H1 (cell line): ENCODE data around the gene NT5C1A. TPM values are rescaled to one million over a fixed set of nuclear protein-coding genes. Genes with fewer than 3 reads are reported as not detected.
A peak's percentile ranks its signal among the peaks of the same experiment; 100 is the strongest.

Experiments
- BCL11A ChIP-seq, 2 experiments: IDR thresholded peaks; one replicate each; pipeline ENCODE4 v1.6.1; 2011; ENCODE audit warnings: low read depth in 2 of 2, low read length in 2 of 2, mild to moderate bottlenecking in 2 of 2
- CBX8 ChIP-seq: fragments of 300-800, 300-1000 bp; sonication (generic); IDR thresholded peaks from 2 replicates; pipeline ENCODE4 v1.7.1; 2016; ENCODE audit warnings: low read depth, low read length, borderline replicate concordance
- EZH2 ChIP-seq: fragments of 200-600 bp; sonication (generic); IDR thresholded peaks from 2 replicates; pipeline ENCODE4 v1.7.1; 2012; ENCODE audit warnings: low read depth, mild to moderate bottlenecking, moderate library complexity, low read length, inconsistent platforms; ENCODE audit not compliant: severe bottlenecking
- GABPA ChIP-seq: IDR thresholded peaks from 2 replicates; pipeline ENCODE4 v1.6.1; 2011; ENCODE audit warnings: mild to moderate bottlenecking, low read length, moderate library complexity, borderline replicate concordance; ENCODE audit not compliant: insufficient read depth
- NANOG ChIP-seq: IDR thresholded peaks from 2 replicates; pipeline ENCODE4 v1.6.1; 2011; ENCODE audit warnings: low read length, low read depth, mild to moderate bottlenecking, inconsistent platforms; ENCODE audit not compliant: insufficient read depth, poor library complexity, severe bottlenecking
- RNF2 ChIP-seq: fragments of 200-900, 300-1000 bp; sonication (generic); IDR thresholded peaks from 2 replicates; pipeline ENCODE4 v1.7.1; 2016; ENCODE audit warnings: borderline replicate concordance, low read depth, mild to moderate bottlenecking, antibody characterized with exemption, low read length; ENCODE audit not compliant: poor library complexity, severe bottlenecking; ENCODE audit errors: missing control alignments
- SP2 ChIP-seq: IDR thresholded peaks from 2 replicates; pipeline ENCODE4 v1.6.1; 2012; ENCODE audit warnings: mild to moderate bottlenecking, low read length, inconsistent platforms
- SRF ChIP-seq: IDR thresholded peaks from 2 replicates; pipeline ENCODE4 v1.6.1; 2011; ENCODE audit warnings: mild to moderate bottlenecking, low read depth, low read length, moderate library complexity
- polyA plus RNA-seq, 7 experiments: library from polyadenylated mRNA; depleted of rRNA in 3 of 7; stranded (reverse) in 5 of 7; unstranded in 2 of 7; fragments of >200 nt in 5 of 7; fragments of 200-250 nt in 2 of 7; gene quantifications; 1 replicate in 5 of 7; 2 replicates in 1 of 7; 4 replicates in 1 of 7; pipeline versions ENCODE4 v1.2.1 to v1.2.3, GENCODE V29; 2011 to 2013; ENCODE audit warnings: missing spikeins in 2 of 7, mixed read lengths in 2 of 7
- total RNA-seq: library from RNA; stranded (reverse); fragmentation: NEBNext Ultra II Directional; extraction: Animal tissue kit (Norgen Biotek cat#: 25700); gene quantifications from 2 replicates; pipeline ENCODE4 v1.2.1, GENCODE V29; 2021
- TF ChIP-seq, protein P1 (sequence below): IDR thresholded peaks from 2 replicates; pipeline ENCODE4 v1.6.1; 2012; ENCODE audit warnings: inconsistent platforms
- TF ChIP-seq, protein P2 (sequence below): IDR thresholded peaks from 2 replicates; pipeline ENCODE4 v1.6.1; 2012; ENCODE audit warnings: inconsistent platforms

Gene NT5C1A
- total and polyA plus RNA-seq, 2 of the 8 experiments (the other 6 are each of a cell fraction or from before 2014, with no cell fraction given) = not detected

DNA sequence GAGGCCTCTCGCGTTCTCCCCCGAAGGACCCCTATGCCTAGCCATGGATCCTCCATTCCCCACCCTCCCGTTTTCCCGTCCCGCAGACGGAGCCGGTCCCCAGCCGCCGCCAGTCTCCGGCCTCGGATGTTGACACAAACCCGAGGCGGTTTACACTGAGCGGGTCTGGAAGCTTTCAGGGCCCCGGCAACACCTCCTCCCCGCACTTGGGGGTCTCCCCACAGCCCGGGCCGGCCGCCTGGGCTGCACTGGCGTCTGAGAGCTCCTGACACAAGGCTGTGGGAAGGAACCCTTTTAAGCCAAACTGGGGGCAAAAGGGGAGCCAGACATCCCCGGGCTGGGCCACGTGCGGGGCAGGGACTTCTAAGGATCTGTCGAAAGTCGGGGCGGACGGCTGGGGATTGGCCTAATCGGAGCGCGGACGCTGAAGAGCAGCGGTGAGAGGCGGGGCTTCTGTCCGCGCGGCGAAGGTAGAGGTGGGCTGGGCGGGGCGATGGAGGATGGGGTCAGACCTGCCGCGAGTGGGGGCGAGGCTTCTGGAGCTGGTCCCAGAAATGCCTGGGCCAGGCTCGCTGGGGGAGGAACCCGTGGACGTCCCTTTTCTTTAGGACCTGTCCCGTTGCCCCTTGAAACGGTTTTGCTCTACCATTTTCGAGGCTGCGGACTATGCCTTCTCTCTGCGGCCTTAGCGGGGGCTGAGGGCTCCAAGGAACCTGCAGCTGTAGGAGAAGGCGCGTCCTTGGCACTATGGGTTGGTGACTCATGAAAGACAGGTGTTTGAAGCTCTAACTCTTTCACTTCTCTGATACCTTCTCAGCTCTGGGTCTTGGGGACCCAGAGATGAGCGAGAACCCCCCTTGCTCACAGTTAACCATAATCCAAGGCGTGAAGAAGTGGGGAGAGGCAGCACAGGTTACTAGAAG lies 20.5 kb upstream of the NT5C1A start (continued):
- TF ChIP-seq BCL11A (IDR thresholded peaks at IDR 0.05; ENCODE audit: low read depth in 2 of 2, low read length in 2 of 2) = no peak
- no peak for TF ChIP-seq CBX8
- no peak for TF ChIP-seq NANOG
- no peak for TF ChIP-seq SRF
- no peak for TF ChIP-seq SP2
- peak; percentile 58 for TF ChIP-seq RNF2
- peak; percentile 72 for TF ChIP-seq EZH2
- TF ChIP-seq, protein P1, sequence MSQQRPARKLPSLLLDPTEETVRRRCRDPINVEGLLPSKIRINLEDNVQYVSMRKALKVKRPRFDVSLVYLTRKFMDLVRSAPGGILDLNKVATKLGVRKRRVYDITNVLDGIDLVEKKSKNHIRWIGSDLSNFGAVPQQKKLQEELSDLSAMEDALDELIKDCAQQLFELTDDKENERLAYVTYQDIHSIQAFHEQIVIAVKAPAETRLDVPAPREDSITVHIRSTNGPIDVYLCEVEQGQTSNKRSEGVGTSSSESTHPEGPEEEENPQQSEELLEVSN = peak; percentile 97
- TF ChIP-seq, protein P2, sequence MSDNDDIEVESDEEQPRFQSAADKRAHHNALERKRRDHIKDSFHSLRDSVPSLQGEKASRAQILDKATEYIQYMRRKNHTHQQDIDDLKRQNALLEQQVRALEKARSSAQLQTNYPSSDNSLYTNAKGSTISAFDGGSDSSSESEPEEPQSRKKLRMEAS = peak; percentile 98
- TF ChIP-seq GABPA = no peak
